Peyer's patch (tissue), 4 donors: ENCODE results near the gene P2RX2. TPM values are rescaled to one million over a fixed set of nuclear protein-coding genes. Genes with fewer than 3 reads are reported as not detected.

Experiments
- DNase-seq, 3 donors: peaks; one replicate each; pipeline ENCODE4 v3.0.0-alpha.2; 2017 to 2019
- H3K27ac ChIP-seq, 4 donors: fragments of 200-600 bp; sonication (generic); one replicate each; pipeline ENCODE4 v1.5.1; 2016 to 2019
- H3K27me3 ChIP-seq, 2 donors: fragments of 200-600 bp; sonication (generic); one replicate each; pipeline ENCODE4 v1.5.1; 2019
- H3K36me3 ChIP-seq, 3 donors: fragments of 200-600 bp; sonication (generic); one replicate each; pipeline ENCODE4 v1.5.1; 2016 to 2019
- H3K4me1 ChIP-seq, 4 donors: fragments of 200-600 bp; sonication (generic); one replicate each; pipeline ENCODE4 v1.5.1; 2016 to 2019
- H3K4me3 ChIP-seq, 4 donors: fragments of 200-600 bp; sonication (generic); 1 replicate in 3 of 4; 2 replicates in 1 of 4; pipeline ENCODE4 v1.5.1; 2016 to 2019; ENCODE audit warnings: mild to moderate bottlenecking in 1 of 4
- H3K9me3 ChIP-seq, 4 donors: fragments of 200-600 bp; sonication (generic); one replicate each; pipeline ENCODE4 v1.5.1; 2016 to 2019; ENCODE audit warnings: mild to moderate bottlenecking in 1 of 4
- CTCF ChIP-seq, 6 experiments: fragments of 450-650 bp in 4 of 6; fragments of 200-600 bp in 2 of 6; sonication (generic) in 1 of 6; IDR thresholded peaks; one replicate each; pipeline ENCODE4 v1.5.1; 2017 to 2019; ENCODE audit warnings: antibody characterized with exemption in 6 of 6, mild to moderate bottlenecking in 3 of 6, moderate library complexity in 1 of 6
- POLR2A ChIP-seq, 2 donors: fragments of 450-650 bp; IDR thresholded peaks; one replicate each; pipeline ENCODE4 v1.5.1; 2017; ENCODE audit warnings: antibody characterized with exemption in 2 of 2, mild to moderate bottlenecking in 2 of 2, moderate library complexity in 2 of 2
- total RNA-seq, 4 donors: library from RNA; depleted of rRNA; stranded (reverse); fragments of >200 nt; gene quantifications; one replicate each; pipeline ENCODE4 v1.1.0, GENCODE V29; 2016

The P2RX2 gene
- total RNA-seq, 4 donors from 2014 or later = 3.8 to 4.7 (median 4.1) TPM; not detected in 1

GRCh38 chr12:132614861-132615578, 3.6 kb upstream of the P2RX2 start:
- DNase-seq = peak; percentile 66 to 90 (median 83)
- Histone ChIP-seq H3K27me3 (peaks cover 0 to 25% of the 10 kb centered on the region in 2 donors), H3K4me3 (no peak overlapping the region), H3K27ac (no peak overlapping the region), H3K9me3 (peaks cover 0 to 13% (median 7%) of the 10 kb centered on the region in 4 donors), H3K36me3 (no peaks in the 10 kb centered on the region), H3K4me1 (peaks cover 0 to 6% (median 0%) of the 10 kb centered on the region in 4 donors)
- TF ChIP-seq CTCF (IDR thresholded peaks at IDR 0.05) = peak; percentile 66 to 95 (median 88)
- no peak for TF ChIP-seq POLR2A (IDR thresholded peaks at IDR 0.05)

- no peak overlapping the region for H3K27ac ChIP-seq
- H3K4me1 ChIP-seq = peaks cover 0 to 6% (median 0%) of the 10 kb centered on the region in 4 donors
- peaks cover 0 to 26% of the 10 kb centered on the region in 2 donors for H3K27me3 ChIP-seq
- DNase-seq = no peak
- peaks cover 0 to 13% (median 7%) of the 10 kb centered on the region in 4 donors for H3K9me3 ChIP-seq
- no peaks in the 10 kb centered on the region for H3K36me3 ChIP-seq
- H3K4me3 ChIP-seq = no peak overlapping the region
- no peak for TF ChIP-seq CTCF (IDR thresholded peaks at IDR 0.05)
- TF ChIP-seq POLR2A (IDR thresholded peaks at IDR 0.05) = no peak
Measured at GRCh38 chr12:132615579-132616038, 3.0 kb upstream of the P2RX2 start.

GRCh38 chr12:132617135-132617701, 1.4 kb upstream of the P2RX2 start:
- no peak for TF ChIP-seq POLR2A (IDR thresholded peaks at IDR 0.05)
- TF ChIP-seq CTCF (IDR thresholded peaks at IDR 0.05) = no peak
- peaks cover 0 to 13% (median 7%) of the 10 kb centered on the region in 4 donors for H3K9me3 ChIP-seq
- H3K4me3 ChIP-seq = no peak overlapping the region
- no peaks in the 10 kb centered on the region for H3K36me3 ChIP-seq
- peaks cover 0 to 26% of the 10 kb centered on the region in 2 donors for H3K27me3 ChIP-seq
- peaks cover 0 to 8% (median 0%) of the 10 kb centered on the region in 4 donors for H3K4me1 ChIP-seq
- no peak for DNase-seq
- no peak overlapping the region for H3K27ac ChIP-seq

GRCh38 chr12:132617822-132618682, 524 bp upstream of the P2RX2 start:
- H3K27me3 ChIP-seq = peaks cover 0 to 26% of the 10 kb centered on the region in 2 donors
- no peak for TF ChIP-seq POLR2A (IDR thresholded peaks at IDR 0.05)
- no peak for TF ChIP-seq CTCF (IDR thresholded peaks at IDR 0.05)
- H3K27ac ChIP-seq = no peak overlapping the region
- H3K4me3 ChIP-seq = peak overlapping the region in 3 of 4 donors; percentile 29 to 32 (median 32)
- H3K9me3 ChIP-seq = peaks cover 0 to 13% (median 7%) of the 10 kb centered on the region in 4 donors
- H3K36me3 ChIP-seq = no peaks in the 10 kb centered on the region
- peaks cover 0 to 17% (median 0%) of the 10 kb centered on the region in 4 donors for H3K4me1 ChIP-seq
- no peak for DNase-seq

- Histone ChIP-seq H3K4me3 (peak overlapping the region in 1 of 4 donors; percentile 29), H3K27me3 (peaks cover 0 to 26% of the 10 kb centered on the region in 2 donors), H3K9me3 (peaks cover 0 to 13% (median 7%) of the 10 kb centered on the region in 4 donors), H3K27ac (no peak overlapping the region), H3K36me3 (peaks cover 0 to under 1% (median 0%) of the 10 kb centered on the region in 3 donors), H3K4me1 (peaks cover 0 to 19% (median 0%) of the 10 kb centered on the region in 4 donors)
- no peak for DNase-seq
- TF ChIP-seq POLR2A (IDR thresholded peaks at IDR 0.05) = no peak
- TF ChIP-seq CTCF (IDR thresholded peaks at IDR 0.05) = no peak
Measured at GRCh38 chr12:132619071-132619385, 452 bp downstream of the P2RX2 start.
